GM21717 (cell line): ENCODE results near the gene GRM5.
"Not testable (repeated sequence)": the region's sequence is repeated elsewhere in the genome, so short reads cannot be mapped to it uniquely, and the experiment has no call there.

ENCODE experiments used
- ATAC-seq: cut with Tn5 transposase; IDR thresholded peaks from one replicate; pipeline ENCODE4 v1.9.1; 2021; ENCODE audit warnings: mild to moderate bottlenecking, moderate library complexity; ENCODE audit not compliant: unreplicated experiment

Gene GRM5

DNA sequence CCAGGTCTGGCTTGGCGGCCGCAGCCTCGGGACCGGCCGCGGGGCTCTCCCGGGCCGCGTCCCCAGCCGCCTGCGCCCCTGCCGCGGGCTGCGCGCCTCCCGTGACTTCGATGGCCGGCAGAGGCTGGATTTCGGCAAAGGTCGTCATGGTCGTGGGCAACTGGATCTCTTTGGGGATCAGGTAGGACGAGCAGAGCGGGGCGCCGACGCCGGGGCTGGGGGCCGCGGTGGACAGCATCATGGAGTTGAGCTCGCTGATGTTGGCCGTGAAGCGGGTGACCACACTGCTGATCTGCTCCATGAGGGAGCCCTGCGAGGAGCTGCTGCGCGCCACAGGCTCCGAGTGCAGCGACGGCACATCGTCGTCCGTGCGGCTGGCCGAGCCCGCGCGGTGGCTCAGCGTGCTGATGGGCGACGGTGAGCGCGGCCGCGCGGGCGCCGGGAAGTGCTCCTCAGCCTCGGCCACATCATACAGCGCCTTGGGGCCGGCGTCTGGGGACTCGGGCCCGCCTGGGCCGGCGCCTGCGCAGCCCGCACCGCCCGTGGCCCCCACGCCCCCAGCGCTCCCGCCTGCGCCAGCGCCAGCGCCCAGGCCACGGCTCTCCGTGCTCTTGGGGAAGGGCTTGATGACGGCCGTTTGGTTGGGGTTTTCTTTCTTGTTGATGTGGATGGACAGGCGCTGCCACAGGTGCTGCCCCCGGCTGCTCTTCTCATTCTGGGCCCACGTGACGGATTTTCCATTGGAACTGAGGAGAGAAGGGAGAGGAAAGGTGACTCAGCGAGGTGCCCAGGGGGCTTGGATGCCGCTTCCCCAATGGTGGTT lies 556.8 kb downstream of the GRM5 start:
- ATAC-seq, result no peak

DNA sequence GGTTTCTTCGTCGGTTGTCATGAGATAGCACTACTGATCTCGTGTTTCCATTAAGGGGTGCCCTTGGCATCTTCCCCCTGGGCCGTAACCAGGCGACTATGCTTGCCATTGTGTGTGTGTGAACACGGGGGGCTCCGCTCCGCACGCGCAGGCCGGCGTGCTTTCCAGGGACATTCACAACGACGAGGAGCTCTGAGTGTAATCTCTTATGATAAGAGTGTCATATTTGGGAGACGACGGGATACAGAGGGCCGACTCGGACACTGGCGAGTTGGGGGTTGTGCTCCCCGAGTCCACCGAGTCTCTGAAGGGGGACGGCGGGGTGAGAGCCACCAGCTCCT lies 557.4 kb downstream of the GRM5 start:
- ATAC-seq, result no peak

DNA sequence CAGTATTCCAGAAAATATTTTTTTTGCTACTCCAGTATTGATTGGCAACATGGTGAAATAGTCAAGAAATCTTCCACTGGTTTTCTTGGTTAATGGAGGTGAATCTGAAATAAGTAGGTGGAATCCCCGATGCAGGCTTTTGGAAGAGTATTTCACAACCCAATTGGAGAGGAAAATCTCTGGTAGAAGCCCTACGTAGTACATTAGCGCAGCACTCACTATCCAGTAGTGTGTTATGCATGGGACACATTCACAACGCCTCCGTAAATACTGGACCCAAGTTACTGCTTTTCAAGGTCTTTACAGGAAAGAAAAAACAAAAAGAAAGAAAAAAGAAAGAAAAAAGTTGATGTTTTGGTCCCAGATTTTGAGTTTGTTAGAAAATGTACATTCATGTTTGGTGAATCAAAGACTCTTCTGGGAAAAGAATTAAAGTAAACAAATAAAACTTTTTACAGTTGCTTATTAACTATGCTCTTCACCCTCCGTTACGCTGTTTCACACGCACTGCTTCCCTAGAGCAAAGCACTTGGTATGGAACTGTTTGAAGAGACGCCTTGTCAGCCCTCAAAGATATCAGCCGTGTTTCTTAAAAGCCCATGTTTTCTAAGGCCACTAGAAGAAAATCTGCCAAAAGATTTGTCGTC lies 557.9 kb downstream of the GRM5 start:
- no peak for ATAC-seq

- ATAC-seq, result no peak
Measured at GRCh38 chr11:88501541-88501940, 564.2 kb downstream of the GRM5 start.

- ATAC-seq, result no peak
Measured at GRCh38 chr11:88495836-88496235, 569.9 kb downstream of the GRM5 start.

DNA sequence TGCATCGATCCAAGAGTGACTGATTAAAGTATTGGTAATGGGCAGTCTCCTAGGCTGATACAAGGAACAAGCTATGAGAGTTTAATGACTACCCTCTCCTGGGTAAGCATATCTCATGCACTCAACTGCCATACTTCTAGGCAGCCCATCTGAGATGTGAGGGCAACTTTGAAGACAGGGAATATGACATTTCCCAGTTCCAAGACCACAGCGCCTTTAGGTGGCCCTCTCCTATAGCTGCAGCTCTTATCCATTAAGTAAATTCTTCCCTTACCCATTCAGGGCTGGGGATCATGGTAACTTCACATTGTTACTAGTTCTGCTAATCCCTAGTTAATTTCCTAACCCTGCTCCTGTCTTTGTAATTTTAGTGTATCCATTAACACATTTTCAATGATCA lies 570.9 kb downstream of the GRM5 start:
- no peak for ATAC-seq

GRCh38 chr11:88491674-88492073 lies 574.1 kb downstream of the GRM5 start:
- no peak for ATAC-seq

DNA sequence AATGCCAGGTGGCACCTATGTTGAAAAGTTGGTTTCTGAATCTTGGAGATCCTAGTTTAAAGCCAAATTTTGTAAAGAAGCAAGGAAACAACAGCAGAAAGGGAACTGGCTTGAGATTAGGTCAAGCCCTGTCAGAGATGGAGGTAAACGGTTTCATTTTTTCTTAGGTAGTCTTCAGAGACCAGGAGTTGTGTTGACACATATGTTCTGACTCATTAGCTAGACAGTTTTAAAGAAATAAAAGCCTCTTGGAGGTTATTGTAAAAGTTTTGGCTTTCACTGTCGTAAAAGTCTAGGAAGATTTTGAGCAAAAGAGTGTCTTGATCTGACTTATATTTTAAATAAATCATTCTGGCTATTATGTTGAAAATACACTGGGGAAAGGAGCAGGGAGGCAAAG lies 576.8 kb downstream of the GRM5 start:
- ATAC-seq, result no peak

- ATAC-seq, result no peak
Measured at GRCh38 chr11:88487646-88488045, 578.1 kb downstream of the GRM5 start.

- ATAC-seq, result peak; percentile 90
Measured at GRCh38 chr11:88484873-88485621, 580.7 kb downstream of the GRM5 start.

DNA sequence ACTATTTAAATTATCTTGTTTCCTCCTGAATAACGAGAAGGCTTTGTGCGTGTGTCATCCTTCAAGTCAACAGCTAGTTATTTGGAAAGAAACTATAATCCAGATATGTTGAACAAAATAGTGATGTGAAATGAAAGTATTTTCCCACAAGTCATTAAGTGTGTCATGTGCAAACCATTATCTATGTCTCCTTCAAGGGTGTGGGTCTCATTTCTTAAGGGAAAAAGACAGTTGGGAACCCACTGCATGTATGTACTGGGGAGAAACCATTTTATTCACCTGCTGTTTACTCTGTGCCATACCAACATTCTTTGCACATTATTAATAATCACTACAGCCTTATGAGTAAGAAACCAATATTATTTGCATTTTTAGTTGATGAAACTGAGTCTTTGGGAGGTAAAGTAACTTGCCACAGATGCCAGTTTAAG lies 582.9 kb downstream of the GRM5 start:
- no peak for ATAC-seq

GRCh38 chr11:88480223-88480622 lies 585.6 kb downstream of the GRM5 start:
- no peak for ATAC-seq

DNA sequence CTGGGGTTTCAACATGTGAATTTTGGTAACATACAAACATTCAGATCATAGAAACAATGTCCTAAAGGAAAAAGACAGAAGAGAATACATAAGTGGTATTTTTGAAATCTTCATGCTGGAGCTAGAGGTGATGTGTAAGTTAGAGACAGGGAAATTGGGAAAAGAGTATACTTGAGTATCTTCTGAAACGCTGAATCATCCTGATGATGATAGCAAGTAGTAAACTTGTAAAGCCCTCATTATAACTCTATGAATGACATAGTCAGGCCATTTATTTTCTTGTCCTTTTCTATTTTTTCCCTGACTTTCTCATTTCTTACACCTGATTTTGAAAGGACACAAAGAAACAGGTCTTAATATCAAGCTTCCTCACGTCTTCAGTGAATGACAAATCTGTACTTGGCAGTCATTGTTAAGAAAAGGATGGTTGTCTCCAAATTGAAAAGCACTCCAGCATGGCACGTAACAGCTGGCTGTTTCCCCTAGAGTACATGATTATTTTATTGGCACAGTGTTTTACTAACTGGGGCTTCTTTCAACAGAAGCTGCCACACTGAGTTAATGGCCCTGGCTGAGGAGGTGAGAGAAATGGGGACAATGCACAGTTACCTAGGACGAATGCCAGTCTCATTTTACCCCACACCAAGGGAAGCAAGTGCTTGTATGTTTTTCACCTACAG lies 587.5 kb downstream of the GRM5 start:
- ATAC-seq, result no peak

DNA sequence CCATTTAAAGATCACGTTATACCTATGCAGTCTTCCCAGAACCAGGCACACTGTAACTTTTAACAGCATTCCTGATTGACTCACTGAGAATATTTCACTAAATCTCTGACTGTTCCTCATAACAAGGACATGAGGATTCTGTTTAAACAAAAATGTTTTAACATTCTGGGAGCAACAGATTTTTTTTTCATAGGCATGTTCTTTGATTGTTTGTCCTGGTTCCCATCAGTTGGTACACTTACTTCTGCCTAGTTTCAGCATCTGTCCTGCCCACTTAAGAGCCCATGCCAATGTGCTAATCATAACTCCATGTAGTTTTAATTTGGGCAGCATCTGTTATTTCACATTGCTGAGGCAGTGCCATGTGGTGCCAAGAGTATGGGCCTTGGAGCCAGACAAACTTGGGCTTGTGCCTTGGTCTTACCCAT lies 589.8 kb downstream of the GRM5 start:
- no peak for ATAC-seq

DNA sequence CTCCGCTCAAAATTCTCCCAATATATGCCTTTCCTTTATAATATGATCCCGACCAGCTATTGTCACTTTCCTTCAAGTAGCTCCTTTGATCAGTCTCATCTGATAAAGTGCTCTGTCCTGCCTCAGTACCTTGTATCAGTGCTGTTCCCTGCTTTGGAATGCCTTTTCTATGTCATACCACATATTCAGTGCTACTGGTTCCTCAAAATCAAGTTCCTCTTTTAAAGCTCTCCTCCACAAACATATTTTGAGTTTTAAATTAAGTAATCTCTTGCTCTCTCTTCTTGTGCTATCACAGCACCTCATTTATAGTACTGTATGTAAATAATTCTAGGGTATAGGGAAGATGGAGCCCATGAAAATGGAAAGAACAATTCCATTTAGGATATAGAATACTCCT lies 591.1 kb downstream of the GRM5 start:
- no peak for ATAC-seq

GRCh38 chr11:88469561-88470225 lies 596.1 kb downstream of the GRM5 start:
- no peak for ATAC-seq

GRCh38 chr11:88464528-88464927 lies 601.3 kb downstream of the GRM5 start:
- ATAC-seq, result no peak

GRCh38 chr11:88463301-88463700 lies 602.5 kb downstream of the GRM5 start:
- not testable (repeated sequence) for ATAC-seq

DNA sequence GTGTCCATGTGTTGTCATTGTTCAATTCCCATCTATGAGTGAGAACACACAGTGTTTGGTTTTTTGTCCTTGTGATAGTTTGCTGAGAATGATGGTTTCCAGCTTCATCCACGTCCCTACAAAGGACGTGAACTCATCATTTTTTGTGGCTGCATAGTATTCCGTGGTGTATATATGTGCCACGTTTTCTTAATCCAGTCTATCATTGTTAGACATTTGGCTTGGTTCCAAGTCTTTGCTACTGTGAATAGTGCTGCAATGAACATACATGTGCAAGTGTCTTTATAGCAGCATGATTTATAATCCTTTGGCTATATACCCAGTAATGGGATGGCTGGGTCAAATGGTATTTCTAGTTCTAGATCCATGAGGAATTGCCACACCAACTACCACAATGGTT lies 607.7 kb downstream of the GRM5 start:
- not testable (repeated sequence) for ATAC-seq

DNA sequence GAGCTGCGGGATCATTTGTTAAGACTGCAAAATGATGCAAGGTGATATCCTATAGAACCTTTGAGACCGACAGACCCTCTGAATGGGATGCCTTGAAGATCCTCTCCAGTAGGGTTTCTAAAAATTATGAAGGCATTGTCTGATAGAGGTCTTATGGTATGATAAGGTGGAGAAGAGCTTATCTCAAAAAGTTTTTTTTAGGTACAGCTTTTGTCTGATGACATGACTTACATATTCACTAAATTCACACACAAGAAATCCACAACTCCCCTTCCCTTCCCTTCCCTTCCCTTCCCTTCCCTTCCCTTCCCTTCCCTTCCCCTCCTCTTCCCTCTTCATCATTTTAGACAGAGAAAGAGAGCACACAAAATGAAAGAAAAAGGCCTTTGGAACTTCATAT lies 609.8 kb downstream of the GRM5 start:
- no peak for ATAC-seq

GRCh38 chr11:88454881-88455280 lies 610.9 kb downstream of the GRM5 start:
- ATAC-seq, result no peak
